Measurements from ENCODE around the gene DNAJC7.
A peak's percentile ranks its signal among the peaks of the same experiment; 100 is the strongest.

Gene DNAJC7

DNA sequence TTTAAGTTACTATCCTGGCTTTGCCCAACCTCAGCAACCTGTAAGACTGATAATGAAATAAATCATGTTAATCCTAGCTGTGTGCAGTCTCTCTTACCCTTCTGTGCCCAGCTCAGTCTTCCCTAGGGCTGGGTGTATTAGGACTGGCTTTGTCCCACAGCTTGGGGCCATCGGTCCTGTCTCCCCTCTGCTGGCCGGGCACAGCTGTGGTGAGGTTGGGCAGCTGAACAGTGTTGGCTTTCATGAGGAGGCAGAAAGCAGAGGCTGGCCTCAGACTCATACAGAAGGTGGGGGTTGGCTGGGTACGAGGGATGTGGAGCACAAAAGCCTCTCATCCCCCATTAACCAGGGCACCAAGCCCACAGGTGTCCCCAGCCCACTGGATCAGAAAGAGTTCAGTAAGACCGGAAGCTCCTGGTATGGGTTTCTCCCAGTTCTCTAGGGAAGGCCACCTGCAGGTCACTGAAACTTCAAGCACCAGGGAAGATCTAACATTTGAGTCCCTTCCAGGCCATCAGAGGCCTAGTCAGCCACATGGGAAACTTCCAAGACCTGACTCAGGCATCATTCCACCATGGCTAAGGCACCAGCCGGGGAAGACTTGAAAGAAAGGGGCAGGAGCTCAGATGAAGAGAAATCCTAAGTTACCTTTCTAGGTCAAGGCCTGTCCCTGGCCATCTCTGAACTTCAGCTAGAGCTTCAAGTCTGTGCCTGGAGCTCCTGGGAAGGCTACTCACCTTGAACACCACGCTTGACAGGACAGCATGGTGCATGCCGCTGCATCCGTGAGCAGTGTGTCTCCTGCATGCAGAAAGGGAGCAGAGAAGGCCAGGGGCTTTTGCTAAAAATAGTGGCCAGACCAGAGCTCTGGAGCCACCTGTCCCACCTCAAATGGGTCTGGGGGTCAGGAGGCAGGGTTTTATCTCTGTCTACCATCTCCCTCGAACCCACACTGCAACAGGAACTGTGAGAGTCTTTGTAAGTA is 41.8 kb downstream of the DNAJC7 start:
- DNase-seq (ENCODE audit: low read depth in 2 of 2): no peak

DNA sequence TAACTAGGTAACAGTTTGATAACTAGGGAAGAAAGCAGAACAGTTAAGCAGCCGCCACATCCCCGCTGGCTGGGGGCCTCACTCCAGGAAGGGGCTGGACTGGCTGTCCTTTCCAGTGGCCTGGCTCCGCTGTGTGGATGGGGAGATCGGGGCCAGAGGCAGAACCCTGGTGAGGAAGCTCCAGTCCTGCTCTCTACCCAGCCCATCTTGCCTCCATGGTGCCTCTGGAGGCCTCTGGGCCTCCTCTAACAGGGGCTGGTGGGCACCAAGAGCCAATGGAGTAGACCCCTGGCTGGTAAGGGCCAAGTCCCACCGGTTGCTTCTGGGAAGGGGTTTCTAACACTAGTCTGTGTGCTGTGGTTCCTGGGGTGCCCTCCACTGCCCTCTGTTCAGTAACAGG is 42.6 kb downstream of the DNAJC7 start:
- DNase-seq (ENCODE audit: low read depth in 2 of 2): no peak

DNA sequence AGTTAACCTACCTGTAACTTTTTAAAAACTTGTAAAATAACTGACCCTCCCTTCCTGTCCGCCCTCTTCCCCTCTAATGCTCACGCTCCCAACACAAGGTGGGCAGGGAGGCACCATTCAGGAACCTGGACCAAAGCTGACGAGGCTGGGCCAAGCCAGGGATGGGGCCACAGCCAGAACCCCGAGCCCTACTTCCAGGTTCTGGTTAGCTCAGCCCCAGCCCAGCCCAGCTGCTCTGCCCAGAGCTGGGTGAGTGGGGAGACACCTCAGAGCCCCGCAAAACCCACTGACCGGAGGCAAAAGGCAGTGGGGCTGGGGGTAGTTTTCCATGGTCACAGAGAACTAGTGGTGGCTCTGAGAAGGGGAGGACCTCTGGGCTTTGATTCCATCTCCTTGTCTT is 43.2 kb downstream of the DNAJC7 start:
- no peak for DNase-seq (ENCODE audit: low read depth in 2 of 2)

DNA sequence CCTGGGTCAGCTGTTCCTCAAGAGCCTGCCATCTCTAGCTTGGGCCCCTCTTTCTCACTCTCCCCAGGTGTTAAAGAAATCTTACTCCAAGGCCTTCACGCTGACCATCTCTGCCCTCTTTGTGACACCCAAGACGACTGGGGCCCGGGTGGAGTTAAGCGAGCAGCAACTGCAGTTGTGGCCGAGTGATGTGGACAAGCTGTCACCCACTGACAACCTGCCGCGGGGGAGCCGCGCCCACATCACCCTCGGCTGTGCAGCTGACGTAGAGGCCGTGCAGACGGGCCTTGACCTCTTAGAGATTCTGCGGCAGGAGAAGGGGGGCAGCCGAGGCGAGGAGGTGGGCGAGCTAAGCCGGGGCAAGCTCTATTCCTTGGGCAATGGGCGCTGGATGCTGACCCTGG is 43.8 kb downstream of the DNAJC7 start:
- no peak for DNase-seq (ENCODE audit: low read depth in 2 of 2)

DNA sequence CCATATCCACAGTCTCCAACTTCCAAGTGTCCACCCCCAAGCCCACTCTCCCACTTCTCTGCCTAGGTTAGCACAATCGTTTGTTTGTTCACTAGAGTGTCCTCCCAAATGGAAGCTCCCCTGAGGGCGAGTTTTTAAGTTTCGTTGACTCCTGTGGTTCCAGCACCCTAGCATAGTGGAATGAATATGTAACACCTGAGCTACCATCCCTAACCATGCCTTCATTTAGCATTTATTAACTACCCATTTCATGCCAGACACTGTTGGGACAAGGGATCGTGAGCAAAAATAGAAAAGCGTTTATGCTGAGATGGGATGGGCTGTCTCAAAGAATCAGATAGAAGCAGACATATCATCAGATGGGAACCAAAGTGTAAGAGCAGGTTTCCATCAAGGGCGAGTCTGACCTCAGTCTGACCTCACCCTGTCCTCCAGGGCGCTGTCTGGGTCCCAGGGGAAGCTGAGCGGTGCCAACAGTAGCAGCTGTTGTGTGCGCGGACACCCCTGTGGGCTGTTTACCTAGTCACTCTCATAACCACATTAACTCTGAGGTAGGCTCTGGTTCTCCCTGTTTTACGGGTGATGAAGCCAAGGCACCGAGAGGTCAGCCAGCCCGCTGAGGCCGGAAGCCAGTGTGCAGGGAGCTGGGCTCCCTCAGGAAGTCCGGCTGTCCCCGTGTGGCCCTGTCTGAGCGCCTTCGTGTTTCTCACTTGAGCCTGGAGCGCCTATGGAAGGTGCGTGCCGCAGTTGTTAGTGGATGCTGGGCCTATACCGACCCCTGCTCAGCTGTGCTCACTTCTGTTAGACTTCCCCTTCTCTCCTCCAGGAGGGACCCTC is 44.5 kb downstream of the DNAJC7 start:
- DNase-seq (ENCODE audit: low read depth in 2 of 2): no peak

DNA sequence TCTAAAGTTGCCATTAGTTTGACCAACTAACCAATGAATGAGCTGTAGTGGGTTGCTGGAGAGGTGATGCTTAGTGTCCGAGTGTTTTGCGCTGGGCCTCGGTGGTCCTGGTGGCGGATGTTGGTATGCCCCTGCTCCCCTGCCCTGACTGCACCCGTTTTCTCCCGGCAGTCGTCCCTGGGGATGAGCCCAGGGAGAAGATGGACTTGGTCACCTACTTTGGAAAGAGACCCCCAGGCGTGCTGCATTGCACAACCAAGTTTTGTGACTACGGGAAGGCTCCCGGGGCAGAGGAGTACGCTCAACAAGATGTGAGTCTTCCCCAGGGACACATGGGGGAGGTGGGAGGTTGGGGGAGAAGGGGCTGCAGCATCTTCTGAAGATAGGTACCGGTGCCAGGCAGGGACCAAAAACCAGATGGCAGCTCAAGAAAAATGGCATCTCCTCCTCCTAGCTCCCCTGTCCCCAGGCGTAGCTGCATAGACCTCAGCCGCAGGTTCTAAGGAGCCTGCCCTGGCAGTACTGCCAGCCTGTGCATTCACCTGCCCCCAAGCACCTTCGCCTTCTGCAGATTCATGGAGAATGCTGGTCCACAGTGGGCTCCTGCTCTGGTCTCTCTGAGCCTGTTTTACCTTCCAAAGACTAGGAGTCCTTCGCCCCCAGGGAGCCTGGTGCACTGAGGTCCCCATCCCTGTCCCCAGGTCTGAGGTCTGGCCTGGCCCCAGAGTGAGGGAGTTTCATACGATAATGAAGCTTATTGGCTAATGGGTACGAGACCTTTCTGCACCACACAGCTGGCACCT is 45.3 kb downstream of the DNAJC7 start:
- no peak for DNase-seq (ENCODE audit: low read depth in 2 of 2)

DNA sequence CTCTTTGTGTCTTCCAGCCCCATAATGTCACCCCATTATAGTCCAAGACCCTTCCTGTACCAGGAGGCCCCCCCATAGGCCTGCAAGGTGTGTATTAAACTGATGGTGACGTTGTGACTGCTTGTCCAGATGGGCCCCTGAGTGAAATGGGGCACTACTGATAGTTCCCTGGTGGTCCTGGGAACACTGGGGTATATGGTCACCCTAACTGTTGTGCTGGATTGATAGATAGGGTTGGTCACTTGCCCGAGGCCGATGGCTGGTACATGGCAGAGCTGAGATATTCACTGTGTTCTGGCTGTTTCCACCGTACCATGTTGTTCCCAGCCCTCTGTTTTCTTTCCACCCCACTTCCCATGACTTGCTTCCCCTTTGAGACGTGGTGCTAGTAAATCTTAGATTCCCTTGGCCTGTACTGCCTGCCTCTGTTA is 46.3 kb downstream of the DNAJC7 start:
- no peak for DNase-seq (ENCODE audit: low read depth in 2 of 2)

DNA sequence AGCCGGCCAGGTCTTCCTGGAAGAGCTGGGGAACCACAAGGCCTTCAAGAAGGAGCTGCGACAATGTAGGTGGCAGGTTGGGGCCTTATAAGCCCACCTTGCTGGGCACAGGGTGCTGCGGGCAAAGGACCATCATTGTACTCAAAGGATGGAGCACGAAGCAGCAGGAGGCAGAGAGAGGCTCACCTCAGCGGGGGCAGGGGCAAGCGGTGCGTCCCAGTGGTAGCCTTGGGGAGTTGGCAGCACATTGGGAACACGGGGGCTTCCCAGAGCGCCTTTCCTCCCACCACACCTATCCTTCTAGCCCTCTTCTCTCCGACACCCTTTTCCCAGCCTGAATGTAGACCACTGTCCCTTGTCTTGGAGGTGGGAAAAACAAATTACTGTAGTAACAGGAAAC is 48.6 kb downstream of the DNAJC7 start:
- DNase-seq (ENCODE audit: low read depth in 2 of 2): no peak

DNA sequence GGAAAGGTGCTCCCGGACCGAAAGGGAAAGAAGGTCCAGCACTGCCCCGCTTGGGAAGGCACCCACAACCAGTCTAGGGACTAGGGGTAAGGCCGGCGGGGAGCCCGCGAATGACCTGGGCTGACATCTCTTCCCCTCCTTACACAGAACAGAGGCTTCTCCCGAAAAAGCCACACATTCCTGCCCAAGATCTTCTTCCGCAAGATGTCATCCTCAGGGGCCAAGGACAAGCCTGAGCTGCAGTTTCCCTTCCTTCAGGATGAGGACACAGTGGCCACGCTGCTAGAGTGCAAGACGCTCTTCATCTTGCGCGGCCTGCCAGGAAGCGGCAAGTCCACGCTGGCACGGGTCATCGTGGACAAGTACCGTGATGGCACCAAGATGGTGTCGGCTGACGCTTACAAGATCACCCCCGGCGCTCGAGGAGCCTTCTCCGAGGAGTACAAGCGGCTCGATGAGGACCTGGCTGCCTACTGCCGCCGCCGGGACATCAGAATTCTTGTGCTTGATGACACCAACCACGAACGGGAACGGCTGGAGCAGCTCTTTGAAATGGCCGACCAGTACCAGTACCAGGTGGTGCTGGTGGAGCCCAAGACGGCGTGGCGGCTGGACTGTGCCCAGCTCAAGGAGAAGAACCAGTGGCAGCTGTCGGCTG is 49.2 kb downstream of the DNAJC7 start:
- DNase-seq (ENCODE audit: low read depth in 2 of 2): no peak

DNA sequence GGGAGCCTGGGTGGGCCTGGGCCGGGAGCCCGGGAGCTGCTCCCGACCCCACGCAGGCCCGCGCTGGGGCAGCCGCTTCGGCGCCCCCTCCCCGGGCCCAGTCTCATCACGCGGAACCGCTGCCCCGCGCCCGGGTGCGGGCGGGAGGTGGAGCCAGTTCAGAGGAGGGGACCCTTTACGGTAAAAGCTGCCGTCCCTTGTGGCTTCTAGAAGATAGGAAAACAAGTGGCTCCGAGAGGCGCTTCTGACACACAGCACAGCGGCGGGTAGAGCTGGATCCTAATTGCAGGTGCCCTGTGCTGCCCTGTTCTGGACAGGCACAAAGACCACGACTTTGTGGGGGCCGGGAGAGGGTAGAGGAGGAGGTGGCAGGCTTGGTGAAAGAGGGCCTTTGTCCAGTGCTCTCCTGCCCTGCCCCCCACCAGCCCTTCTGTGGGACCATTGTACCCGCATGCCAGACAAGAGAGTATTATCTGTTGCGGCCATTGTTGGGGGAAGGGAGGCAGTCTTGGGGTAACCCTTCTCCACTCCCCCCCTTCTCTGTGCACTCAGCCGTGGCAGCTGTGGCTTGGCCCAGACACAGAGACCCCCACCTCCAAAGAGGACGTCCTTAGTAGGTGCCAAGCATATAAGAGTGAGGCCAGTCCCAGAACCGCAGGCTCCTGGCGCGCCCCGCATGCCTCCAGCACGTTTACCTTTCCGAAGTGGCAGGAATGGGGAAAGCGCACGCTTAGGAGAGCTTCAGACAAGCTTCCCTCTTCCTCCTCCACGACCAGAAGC is 49.9 kb downstream of the DNAJC7 start:
- DNase-seq (ENCODE audit: low read depth in 2 of 2): peak in 1 of 2 donors; percentile 5

DNA sequence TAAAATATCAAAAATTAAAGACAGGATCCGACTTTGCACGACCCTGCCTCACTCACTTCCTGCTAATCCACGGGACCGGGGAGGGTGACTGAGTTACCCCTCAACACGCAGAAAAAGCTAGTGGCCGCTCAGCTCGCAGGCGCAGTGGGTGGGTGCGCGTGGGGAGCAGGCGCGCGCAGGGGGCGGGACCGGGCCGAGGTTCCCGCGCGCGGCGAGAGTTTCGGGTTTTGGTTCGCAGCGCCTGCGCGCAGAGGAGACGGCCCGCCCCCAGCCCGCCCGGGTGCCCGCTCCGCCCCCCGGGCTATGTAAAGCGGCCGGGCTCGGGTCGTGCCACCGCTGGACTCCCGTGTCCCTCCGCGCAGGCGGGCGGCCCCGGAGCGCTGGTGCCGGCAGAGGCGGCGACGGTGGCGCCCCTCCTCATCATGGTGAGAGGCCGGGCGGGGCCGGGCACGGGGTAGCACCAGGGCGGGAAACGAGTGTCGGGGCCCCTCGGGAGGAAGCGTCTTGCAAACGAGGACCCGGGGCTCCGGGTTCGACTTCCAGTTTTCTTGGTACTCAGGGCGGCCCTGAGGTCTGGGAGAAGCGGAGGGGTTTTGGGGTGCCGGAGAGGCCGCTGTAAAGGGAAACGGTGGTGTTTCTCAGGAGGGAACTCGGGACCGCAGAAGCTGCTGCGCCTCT is 50.6 kb downstream of the DNAJC7 start, which contains the start of gene CNP:
Gene CNP (plus strand): TSS at position 333 of the 678 bp plus-strand sequence. CDS start 90 bp downstream, at position 423.
- peak; percentile 77 to 91 for DNase-seq (ENCODE audit: low read depth in 2 of 2)

DNA sequence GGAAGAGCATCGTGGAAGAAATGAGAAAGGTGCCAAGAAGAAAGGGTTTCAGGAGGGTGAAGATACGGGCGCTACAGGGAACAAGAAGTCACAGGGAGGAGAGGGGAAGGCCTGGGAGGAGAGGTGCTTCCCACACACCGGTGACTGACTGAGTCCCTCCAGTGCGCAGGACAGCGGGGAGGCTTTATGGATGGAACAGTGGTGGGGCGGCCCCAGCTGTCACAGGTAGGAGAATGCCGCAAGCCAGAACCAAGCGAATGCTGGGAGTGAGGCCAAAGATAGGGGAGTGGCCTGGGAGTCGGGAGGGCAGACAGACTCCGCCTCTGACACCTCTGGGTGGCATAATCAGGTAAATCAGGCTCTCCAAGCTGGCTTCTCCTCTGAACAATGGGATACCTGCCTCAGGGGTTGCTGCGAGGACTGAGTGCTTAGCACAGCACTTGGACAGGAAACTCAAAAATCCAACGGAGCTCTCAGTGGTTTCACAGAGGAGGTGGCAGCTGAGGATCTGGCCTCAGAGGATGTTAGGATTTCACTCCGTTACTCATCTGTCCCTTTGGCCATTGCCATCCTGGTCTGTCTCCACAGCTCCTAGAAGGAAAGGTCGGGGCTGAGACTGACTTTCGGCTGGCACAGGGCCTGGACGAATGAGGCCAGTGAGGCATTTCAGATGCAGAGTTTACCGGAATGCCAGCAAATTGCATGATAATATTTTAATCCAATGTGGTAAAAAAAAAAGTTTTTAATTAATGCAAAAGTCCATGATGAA is 51.4 kb downstream of the DNAJC7 start:
- peak; percentile 45 to 52 for DNase-seq (ENCODE audit: low read depth in 2 of 2)

DNA sequence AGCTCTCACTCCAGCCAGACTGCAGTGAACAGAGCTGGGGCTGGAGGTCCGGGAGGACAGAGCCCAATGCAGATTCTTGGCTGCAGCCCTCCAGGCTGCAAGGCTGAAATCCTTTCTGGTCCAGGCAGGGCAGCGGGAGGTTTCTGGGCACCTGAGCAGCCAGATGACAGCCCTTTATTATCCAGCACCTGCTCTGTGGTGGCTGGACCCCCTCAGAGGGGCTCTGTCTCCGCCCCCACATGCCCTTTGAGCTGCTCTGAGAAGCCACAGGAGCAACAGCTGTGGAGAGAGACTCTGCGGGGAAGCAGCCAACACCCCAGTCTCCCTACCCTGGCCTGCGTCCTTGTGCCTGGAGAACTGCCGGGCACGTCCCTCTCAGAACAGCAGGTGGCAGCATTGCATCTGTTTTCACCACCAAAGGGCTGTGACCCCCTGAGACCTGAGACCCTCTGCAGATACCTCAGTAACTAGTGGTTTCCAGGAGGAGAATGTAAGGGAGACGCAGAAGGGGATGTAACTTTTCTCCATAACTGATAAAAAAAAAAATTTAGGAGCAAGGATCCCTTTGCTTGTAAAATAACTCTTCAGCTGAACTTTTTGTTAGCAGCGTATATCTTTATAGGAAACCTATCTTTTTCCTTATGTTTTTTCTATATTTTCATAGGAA is 54.3 kb downstream of the DNAJC7 start:
- DNase-seq (ENCODE audit: low read depth in 2 of 2): peak; percentile 46 to 47

DNA sequence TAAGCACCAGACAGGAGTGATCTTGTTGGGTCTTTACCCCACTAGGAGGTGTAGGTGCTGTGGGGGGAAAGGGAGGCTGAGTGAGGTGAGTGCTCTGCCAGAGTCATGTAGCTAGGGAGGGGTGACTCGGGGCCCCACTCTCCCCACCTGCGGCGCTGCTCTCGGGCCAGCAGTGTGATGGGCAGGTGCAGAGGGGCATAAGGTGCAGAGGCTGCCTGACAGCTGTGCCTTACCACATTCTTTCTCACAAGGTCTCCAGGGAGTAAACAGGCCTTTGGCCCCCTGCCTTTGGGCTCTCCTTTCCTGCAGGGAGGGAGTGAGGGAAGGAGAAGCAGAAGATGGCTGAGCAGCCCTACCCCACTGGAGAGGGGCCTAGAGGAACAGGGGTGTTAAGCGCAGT is 55.1 kb downstream of the DNAJC7 start:
- DNase-seq (ENCODE audit: low read depth in 2 of 2): no peak

DNA sequence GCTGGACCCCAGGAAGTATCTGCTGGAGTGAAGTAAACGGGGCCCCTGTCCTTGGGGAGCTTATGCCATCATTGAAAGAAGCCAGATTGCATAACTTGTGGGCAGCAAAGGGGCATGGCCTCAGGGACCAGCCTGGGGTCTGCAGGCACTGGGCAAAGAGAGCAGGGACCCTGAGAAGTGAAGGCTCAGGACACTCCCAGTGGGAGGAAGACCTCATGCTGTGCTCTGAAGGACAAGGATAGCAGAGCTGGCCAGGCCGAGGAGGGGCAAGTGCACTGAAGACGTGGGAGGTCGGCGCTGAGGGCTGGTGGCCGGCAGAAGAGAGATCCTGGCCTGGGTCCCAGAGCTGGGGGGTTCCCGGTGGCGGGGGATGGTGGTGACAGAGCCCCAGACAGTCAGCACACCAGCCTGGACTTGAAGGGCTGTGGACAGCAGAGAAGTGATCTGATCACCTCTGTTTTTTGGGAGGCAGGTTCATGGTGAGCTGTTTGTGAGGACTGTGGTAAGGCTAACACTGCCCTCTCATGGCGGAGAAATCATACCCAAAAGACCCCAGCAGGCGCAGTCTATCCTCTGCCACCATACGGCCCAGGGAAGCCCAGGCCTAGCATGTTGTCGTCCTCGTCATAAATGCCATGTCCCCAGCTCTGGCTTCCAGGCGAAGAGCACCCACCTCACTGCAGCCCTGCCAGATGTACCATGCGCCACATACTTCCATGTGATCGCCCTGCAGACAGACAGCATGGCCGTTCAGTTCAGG is 57.7 kb downstream of the DNAJC7 start:
- no peak for DNase-seq (ENCODE audit: low read depth in 2 of 2)

DNA sequence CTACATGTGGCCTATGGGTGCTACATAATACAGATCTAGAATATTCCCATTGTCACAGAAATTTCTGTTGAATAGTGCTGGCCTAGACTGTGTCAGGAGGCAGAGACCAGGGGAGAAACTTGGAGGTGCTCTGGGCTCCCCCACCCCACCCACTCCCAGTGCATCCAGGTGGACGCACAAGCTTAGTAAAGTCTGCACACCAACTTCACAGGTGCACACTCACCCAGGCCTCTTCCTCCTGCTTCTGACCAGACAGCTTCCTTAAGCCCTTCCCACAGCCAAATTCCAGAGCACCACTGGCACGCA is 58.3 kb downstream of the DNAJC7 start:
- no peak for DNase-seq (ENCODE audit: low read depth in 2 of 2)

DNA sequence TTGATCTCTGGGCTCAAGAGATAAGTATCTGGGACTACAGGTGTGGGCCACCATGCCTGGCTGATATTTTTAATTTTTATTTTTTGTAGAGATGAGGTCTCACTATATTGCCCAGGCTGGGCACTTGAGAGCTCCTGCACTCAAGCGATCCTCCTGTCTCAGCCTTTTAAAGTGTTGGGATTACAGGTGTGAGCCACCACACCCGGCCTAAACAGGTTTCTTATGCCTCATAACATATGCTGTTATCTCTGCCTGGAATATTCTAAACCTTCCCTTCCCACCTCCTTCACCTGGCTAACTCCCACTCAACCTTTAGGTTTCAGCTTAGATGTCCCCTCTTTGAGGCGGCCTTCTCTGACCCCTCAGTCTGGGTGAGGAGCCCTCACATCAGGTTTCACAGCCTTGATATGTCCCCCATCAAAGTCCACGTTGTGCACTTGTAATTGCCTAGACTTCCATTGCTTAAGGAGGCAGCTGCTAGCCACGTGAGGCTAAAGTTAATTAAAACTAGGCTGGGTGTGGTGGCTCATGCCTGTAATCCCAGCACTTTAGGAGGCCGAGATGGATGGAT is 59.3 kb downstream of the DNAJC7 start:
- DNase-seq (ENCODE audit: low read depth in 2 of 2): no peak

Measured in stimulated activated CD8-positive, alpha-beta memory T cell treated with anti-CD3 and anti-CD28 coated beads, Interleukin-7, amount 100 ng/mL, for 4 hours (primary cell).